ENCODE data around the gene CKMT2. TPM values are rescaled to one million over a fixed set of nuclear protein-coding genes. Genes with fewer than 3 reads are reported as not detected.

CKMT2 gene
- total RNA-seq, 1 experiment from 2014 or later: 1.8 TPM

- ChIA-PET CTCF (interaction anchor here (1.3 kb wide), 1 partner anchor 59 kb away, joined by 3 read pairs; no protein-coding TSS in a partner anchor), POLR2A (no interaction called here)
- ATAC-seq (no peak), DNase-seq (ENCODE audit: low spot score) (no peak)
- H3K36me3 Mint-ChIP-seq: peaks cover 6% of the 10 kb centered on the region; the same call in 1 of the 2 replicates
- TF ChIP-seq ZNF532 (CRISPR knock-in tag; IDR thresholded peaks at IDR 0.05; ENCODE audit: borderline replicate concordance): no peak
- no peak for TF ChIP-seq ERG (CRISPR knock-in tag; IDR thresholded peaks at IDR 0.05)
- TF ChIP-seq ZNF219 (CRISPR knock-in tag; IDR thresholded peaks at IDR 0.05; ENCODE audit: borderline replicate concordance): no peak
- no peak for TF ChIP-seq NFE2L1 (CRISPR knock-in tag; IDR thresholded peaks at IDR 0.05)
- no peak for TF ChIP-seq ZNF396 (CRISPR knock-in tag; IDR thresholded peaks at IDR 0.05; ENCODE audit: borderline replicate concordance)
- TF ChIP-seq RELA (CRISPR knock-in tag; IDR thresholded peaks at IDR 0.05; ENCODE audit: borderline replicate concordance): no peak
- no peak for TF ChIP-seq FOXJ3 (CRISPR knock-in tag; IDR thresholded peaks at IDR 0.05; ENCODE audit: borderline replicate concordance)
- no peak for TF ChIP-seq SP1 (CRISPR knock-in tag; conservative IDR thresholded peaks at IDR 0.05)
- TF ChIP-seq ATF6 (CRISPR knock-in tag; IDR thresholded peaks at IDR 0.05): no peak
- TF ChIP-seq ZNF138 (CRISPR knock-in tag; conservative IDR thresholded peaks at IDR 0.05): no peak
- no peak for TF ChIP-seq PRDM15 (CRISPR knock-in tag; IDR thresholded peaks at IDR 0.05)
- TF ChIP-seq FOXP1 (CRISPR knock-in tag; IDR thresholded peaks at IDR 0.05; ENCODE audit: borderline replicate concordance): no peak
- no peak for TF ChIP-seq ATF3 (CRISPR knock-in tag; conservative IDR thresholded peaks at IDR 0.05)
- no peak for TF ChIP-seq ESRRA (CRISPR knock-in tag; IDR thresholded peaks at IDR 0.05; ENCODE audit: borderline replicate concordance)
- no peak for TF ChIP-seq JUN (CRISPR knock-in tag; IDR thresholded peaks at IDR 0.05)
- TF ChIP-seq EMX1 (CRISPR knock-in tag; IDR thresholded peaks at IDR 0.05): no peak
- no peak for TF ChIP-seq FOXK1 (CRISPR knock-in tag; IDR thresholded peaks at IDR 0.05)
- no peak for TF ChIP-seq NR1H2 (CRISPR knock-in tag; IDR thresholded peaks at IDR 0.05)
- H3K9me3 Mint-ChIP-seq: no peaks in the 10 kb centered on the region
- no peak overlapping the region for H3K27ac Mint-ChIP-seq
- no peak overlapping the region for H3K4me3 Mint-ChIP-seq
- H3K4me1 Mint-ChIP-seq: peaks cover 16% of the 10 kb centered on the region
- no peaks in the 10 kb centered on the region for H3K27me3 Mint-ChIP-seq (ENCODE audit: low read depth)
These were observed 7.9 kb downstream of the CKMT2 start for GRCh38 chr5:81241001-81241400.

Data from WTC11 (cell line).